ENCODE data around the gene VSIG4. TPM values are rescaled to one million over a fixed set of nuclear protein-coding genes. Genes with fewer than 3 reads are reported as not detected.

VSIG4 gene
- total and polyA plus RNA-seq, 10 of the 15 experiments (the other 5 are each of a cell fraction or from before 2014, with no cell fraction given): 0.05 to 0.36 TPM; not detected in 8

DNA sequence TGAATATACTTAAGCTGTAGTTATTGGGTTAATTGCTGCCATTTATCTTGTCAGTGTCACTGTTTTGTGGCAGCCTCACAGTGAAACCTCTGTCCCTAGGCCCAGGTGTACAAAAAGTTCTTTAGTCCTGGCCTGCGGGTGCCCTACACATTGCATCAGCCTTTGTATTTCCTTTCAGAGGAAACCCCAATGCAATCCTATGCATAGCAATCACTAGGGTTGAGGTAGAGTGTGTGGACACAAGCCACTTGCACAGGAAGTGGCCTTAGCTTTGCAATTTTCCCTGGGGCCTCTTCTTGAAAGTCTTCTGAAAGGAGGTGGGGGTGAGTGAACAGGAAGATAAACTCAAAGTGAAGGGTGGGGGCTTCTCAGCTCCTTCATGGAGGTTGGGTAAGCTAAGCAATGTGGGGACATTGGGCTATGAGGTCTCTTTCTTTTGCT, 27.8 kb downstream of the VSIG4 start:
- Histone ChIP-seq H3K79me2 (ENCODE audit: control insufficient read depth, insufficient read depth, low read length) (no peaks in the 10 kb centered on the region), H3K4me3 (no peak overlapping the region)
- no peak for TF ChIP-seq ASH2L (IDR thresholded peaks at IDR 0.05; ENCODE audit: borderline replicate concordance, low read depth)
- TF ChIP-seq RBBP5 (conservative IDR thresholded peaks at IDR 0.05): no peak
- TF ChIP-seq ETV6 (conservative IDR thresholded peaks at IDR 0.05 in 1 of 2, IDR thresholded peaks at IDR 0.05 in 1 of 2; ENCODE audit: borderline replicate concordance in 1 of 2, low read depth in 1 of 2): peak in 1 of 2 experiments; percentile 81; a peak in 2 of 4 replicates
- peak; percentile 38 to 46; a peak in 2 of 4 replicates for TF ChIP-seq IKZF2 (IDR thresholded peaks at IDR 0.05)
- no peak for TF ChIP-seq ZZZ3 (IDR thresholded peaks at IDR 0.05; ENCODE audit: control insufficient read depth, insufficient read length, low read depth)
- TF ChIP-seq, protein P1, sequence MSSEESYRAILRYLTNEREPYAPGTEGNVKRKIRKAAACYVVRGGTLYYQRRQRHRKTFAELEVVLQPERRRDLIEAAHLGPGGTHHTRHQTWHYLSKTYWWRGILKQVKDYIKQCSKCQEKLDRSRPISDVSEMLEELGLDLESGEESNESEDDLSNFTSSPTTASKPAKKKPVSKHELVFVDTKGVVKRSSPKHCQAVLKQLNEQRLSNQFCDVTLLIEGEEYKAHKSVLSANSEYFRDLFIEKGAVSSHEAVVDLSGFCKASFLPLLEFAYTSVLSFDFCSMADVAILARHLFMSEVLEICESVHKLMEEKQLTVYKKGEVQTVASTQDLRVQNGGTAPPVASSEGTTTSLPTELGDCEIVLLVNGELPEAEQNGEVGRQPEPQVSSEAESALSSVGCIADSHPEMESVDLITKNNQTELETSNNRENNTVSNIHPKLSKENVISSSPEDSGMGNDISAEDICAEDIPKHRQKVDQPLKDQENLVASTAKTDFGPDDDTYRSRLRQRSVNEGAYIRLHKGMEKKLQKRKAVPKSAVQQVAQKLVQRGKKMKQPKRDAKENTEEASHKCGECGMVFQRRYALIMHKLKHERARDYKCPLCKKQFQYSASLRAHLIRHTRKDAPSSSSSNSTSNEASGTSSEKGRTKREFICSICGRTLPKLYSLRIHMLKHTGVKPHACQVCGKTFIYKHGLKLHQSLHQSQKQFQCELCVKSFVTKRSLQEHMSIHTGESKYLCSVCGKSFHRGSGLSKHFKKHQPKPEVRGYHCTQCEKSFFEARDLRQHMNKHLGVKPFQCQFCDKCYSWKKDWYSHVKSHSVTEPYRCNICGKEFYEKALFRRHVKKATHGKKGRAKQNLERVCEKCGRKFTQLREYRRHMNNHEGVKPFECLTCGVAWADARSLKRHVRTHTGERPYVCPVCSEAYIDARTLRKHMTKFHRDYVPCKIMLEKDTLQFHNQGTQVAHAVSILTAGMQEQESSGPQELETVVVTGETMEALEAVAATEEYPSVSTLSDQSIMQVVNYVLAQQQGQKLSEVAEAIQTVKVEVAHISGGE (CRISPR knock-in tag; IDR thresholded peaks at IDR 0.05): no peak
- TF ChIP-seq YY1 (IDR thresholded peaks at IDR 0.05; ENCODE audit: low read depth, low read length): no peak
- TF ChIP-seq, protein P2, sequence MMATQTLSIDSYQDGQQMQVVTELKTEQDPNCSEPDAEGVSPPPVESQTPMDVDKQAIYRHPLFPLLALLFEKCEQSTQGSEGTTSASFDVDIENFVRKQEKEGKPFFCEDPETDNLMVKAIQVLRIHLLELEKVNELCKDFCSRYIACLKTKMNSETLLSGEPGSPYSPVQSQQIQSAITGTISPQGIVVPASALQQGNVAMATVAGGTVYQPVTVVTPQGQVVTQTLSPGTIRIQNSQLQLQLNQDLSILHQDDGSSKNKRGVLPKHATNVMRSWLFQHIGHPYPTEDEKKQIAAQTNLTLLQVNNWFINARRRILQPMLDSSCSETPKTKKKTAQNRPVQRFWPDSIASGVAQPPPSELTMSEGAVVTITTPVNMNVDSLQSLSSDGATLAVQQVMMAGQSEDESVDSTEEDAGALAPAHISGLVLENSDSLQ (IDR thresholded peaks at IDR 0.05): 0 out of 2 replicates have a peak, but pooled peaks have one; percentile 21
- no peak for TF ChIP-seq CBX3 (IDR thresholded peaks at IDR 0.05; ENCODE audit: borderline replicate concordance, low read depth)
- no peak for TF ChIP-seq EZH2 (IDR thresholded peaks at IDR 0.05; ENCODE audit: borderline replicate concordance, control insufficient read depth, low read depth, low read length)
- no peak for TF ChIP-seq DPF2 (IDR thresholded peaks at IDR 0.05)
- TF ChIP-seq, protein P3, sequence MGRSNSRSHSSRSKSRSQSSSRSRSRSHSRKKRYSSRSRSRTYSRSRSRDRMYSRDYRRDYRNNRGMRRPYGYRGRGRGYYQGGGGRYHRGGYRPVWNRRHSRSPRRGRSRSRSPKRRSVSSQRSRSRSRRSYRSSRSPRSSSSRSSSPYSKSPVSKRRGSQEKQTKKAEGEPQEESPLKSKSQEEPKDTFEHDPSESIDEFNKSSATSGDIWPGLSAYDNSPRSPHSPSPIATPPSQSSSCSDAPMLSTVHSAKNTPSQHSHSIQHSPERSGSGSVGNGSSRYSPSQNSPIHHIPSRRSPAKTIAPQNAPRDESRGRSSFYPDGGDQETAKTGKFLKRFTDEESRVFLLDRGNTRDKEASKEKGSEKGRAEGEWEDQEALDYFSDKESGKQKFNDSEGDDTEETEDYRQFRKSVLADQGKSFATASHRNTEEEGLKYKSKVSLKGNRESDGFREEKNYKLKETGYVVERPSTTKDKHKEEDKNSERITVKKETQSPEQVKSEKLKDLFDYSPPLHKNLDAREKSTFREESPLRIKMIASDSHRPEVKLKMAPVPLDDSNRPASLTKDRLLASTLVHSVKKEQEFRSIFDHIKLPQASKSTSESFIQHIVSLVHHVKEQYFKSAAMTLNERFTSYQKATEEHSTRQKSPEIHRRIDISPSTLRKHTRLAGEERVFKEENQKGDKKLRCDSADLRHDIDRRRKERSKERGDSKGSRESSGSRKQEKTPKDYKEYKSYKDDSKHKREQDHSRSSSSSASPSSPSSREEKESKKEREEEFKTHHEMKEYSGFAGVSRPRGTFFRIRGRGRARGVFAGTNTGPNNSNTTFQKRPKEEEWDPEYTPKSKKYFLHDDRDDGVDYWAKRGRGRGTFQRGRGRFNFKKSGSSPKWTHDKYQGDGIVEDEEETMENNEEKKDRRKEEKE (IDR thresholded peaks at IDR 0.05): no peak
- TF ChIP-seq ZNF384 (IDR thresholded peaks at IDR 0.05; ENCODE audit: borderline replicate concordance, low read depth, low read length): no peak
- TF ChIP-seq NFIC (IDR thresholded peaks at IDR 0.05; ENCODE audit: low read depth, low read length): peak; percentile 69; the same call in 1 of the 2 replicates
- no peak for TF ChIP-seq MYB (IDR thresholded peaks at IDR 0.05; ENCODE audit: borderline replicate concordance, low read depth, low read length)

More for the DNA sequence above, 27.8 kb downstream of the VSIG4 start:
- RAD21 ChIA-PET (ENCODE audit: unreplicated experiment): interaction anchor here (0.8 to 2.8 kb wide), 6 partner anchors 10 to 317 kb away, joined by 3 to 9 read pairs (median 6); no protein-coding TSS in a partner anchor
- Histone ChIP-seq H3K4me2 (ENCODE audit: control insufficient read depth, insufficient read depth) (no peak overlapping the region), H3K4me1 (ENCODE audit: control insufficient read depth, insufficient read depth, low read length) (peaks cover 50% of the 10 kb centered on the region), H3K27ac (ENCODE audit: control insufficient read depth, insufficient read depth) (peak overlapping the region; percentile 87), H3K9ac (ENCODE audit: control insufficient read depth, insufficient read depth, low read length) (no peak overlapping the region), H2AFZ (ENCODE audit: control insufficient read depth, low read depth, low read length) (no peak overlapping the region), H3K9me3 (replicated peaks; ENCODE audit: control insufficient read depth, insufficient read depth, low read length) (no peaks in the 10 kb centered on the region; the same call in none of the 3 replicates), H3K27me3 (replicated peaks in 1 of 2; ENCODE audit: control insufficient read depth in 2 of 2, insufficient read depth in 2 of 2, low read length in 1 of 2) (no peaks in the 10 kb centered on the region), H3K36me3 (ENCODE audit: control insufficient read depth in 2 of 2, insufficient read depth in 2 of 2, low read length in 1 of 2) (no peaks in the 10 kb centered on the region), H4K20me1 (ENCODE audit: control insufficient read depth, insufficient read depth) (no peaks in the 10 kb centered on the region)
- intact Hi-C loops (cut with micrococcal nuclease; ENCODE audit: unreplicated experiment) (loop anchor here (2.0 to 10.0 kb wide), 5 partner anchors 31 to 723 kb away; no protein-coding TSS in a partner anchor), in situ Hi-C loops (cut with MboI) (loop anchor here (25.0 kb wide), 1 partner anchor 1800 kb away; the partner anchor contains the start of gene AMER1)
- CTCF ChIA-PET: interaction anchor here (0.6 to 1.9 kb wide), 4 partner anchors 8 to 411 kb away, joined by 3 to 5 read pairs (median 4); no protein-coding TSS in a partner anchor
- SMC1A ChIA-PET (ENCODE audit: uncharacterized antibody, unreplicated experiment): interaction anchor here (0.8 to 10.6 kb wide), 9 partner anchors 8 to 432 kb away, joined by 3 to 85 read pairs (median 3); partner anchors contain the start of gene VSIG4
- DNase-seq (ENCODE audit: low read depth, low spot score) (peak; percentile 48), ATAC-seq (peak; percentile 66), FAIRE-seq (no peak)
- BruUV-seq (replicated peaks): no TSS peak
- 0% methylated on average over 1 of the region's 1 CpG for WGBS (ENCODE audit: insufficient coverage, insufficient replicate concordance, low lambda C conversion rate, missing lambda C conversion rate)
- POLR2A ChIA-PET: interaction anchor here (0.6 to 1.4 kb wide), 5 partner anchors 8 to 341 kb away, joined by 3 read pairs; no protein-coding TSS in a partner anchor

Data from GM12878 (cell line).